Colonic mucosa (tissue), 4 donors: Measurements from ENCODE around the gene SDK2. TPM values are rescaled to one million over a fixed set of nuclear protein-coding genes. Genes with fewer than 3 reads are reported as not detected.

Experiments
- DNase-seq: peaks from one replicate; pipeline ENCODE4 v3.0.0-alpha.2; 2020
- H3K27ac ChIP-seq: fragments of 200-600 bp; one replicate; pipeline ENCODE4 v1.8.0; 2021
- H3K27me3 ChIP-seq: fragments of 200-600 bp; one replicate; pipeline ENCODE4 v1.8.0; 2021
- H3K36me3 ChIP-seq: fragments of 200-600 bp; one replicate; pipeline ENCODE4 v1.8.0; 2021
- H3K4me1 ChIP-seq: fragments of 200-600 bp; one replicate; pipeline ENCODE4 v1.8.0; 2021; ENCODE audit warnings: mild to moderate bottlenecking
- H3K4me3 ChIP-seq: fragments of 200-600 bp; one replicate; pipeline ENCODE4 v1.8.0; 2021
- H3K9ac ChIP-seq, 2 donors: one replicate each; pipeline ENCODE4 v1.7.0; 2013; ENCODE audit warnings: control low read depth in 2 of 2, low read depth in 2 of 2, low read length in 2 of 2
- H3K9me3 ChIP-seq: fragments of 200-600 bp; one replicate; pipeline ENCODE4 v1.8.0; 2021
- intact Hi-C: fragments of 100-400 bp; cut with DNase I; formaldehyde crosslinking; loops from one replicate; pipeline ENCODE4 v1.14.1; 2022
- total RNA-seq, 2 donors: library from RNA; stranded (reverse); fragmentation: NEBNext Ultra II Directional in 1 of 2; extraction: Animal tissue kit (Norgen Biotek cat#: 25700) in 1 of 2; gene quantifications; one replicate each; pipeline ENCODE4 v1.2.1, GENCODE V29; 2021
- TF ChIP-seq, protein P1 (sequence below): fragments of 200-600 bp; IDR thresholded peaks from one replicate; pipeline ENCODE4 v1.8.0; 2022; ENCODE audit warnings: antibody characterized with exemption, mild to moderate bottlenecking
- donor health status: healthy.
- donor health status: DM: no; HTN: no; CAD: no.
- donor health status: DM: no; HTN: no; CAD: no.

SDK2 gene
- total RNA-seq, 2 donors from 2014 or later: 0.94 to 1.2 TPM

- Histone ChIP-seq H3K27ac (no peak overlapping the region), H3K36me3 (no peaks in the 10 kb centered on the region), H3K9ac (no peak overlapping the region), H3K9me3 (no peaks in the 10 kb centered on the region), H3K27me3 (no peaks in the 10 kb centered on the region), H3K4me3 (no peak overlapping the region), H3K4me1 (no peaks in the 10 kb centered on the region)
- TF ChIP-seq, protein P1, sequence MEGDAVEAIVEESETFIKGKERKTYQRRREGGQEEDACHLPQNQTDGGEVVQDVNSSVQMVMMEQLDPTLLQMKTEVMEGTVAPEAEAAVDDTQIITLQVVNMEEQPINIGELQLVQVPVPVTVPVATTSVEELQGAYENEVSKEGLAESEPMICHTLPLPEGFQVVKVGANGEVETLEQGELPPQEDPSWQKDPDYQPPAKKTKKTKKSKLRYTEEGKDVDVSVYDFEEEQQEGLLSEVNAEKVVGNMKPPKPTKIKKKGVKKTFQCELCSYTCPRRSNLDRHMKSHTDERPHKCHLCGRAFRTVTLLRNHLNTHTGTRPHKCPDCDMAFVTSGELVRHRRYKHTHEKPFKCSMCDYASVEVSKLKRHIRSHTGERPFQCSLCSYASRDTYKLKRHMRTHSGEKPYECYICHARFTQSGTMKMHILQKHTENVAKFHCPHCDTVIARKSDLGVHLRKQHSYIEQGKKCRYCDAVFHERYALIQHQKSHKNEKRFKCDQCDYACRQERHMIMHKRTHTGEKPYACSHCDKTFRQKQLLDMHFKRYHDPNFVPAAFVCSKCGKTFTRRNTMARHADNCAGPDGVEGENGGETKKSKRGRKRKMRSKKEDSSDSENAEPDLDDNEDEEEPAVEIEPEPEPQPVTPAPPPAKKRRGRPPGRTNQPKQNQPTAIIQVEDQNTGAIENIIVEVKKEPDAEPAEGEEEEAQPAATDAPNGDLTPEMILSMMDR: no peak
- no peak for DNase-seq
- intact Hi-C loops: no loop called here
Observed at GRCh38 chr17:73625006-73625405, 19.2 kb downstream of the SDK2 start.

- Histone ChIP-seq H3K9me3 (no peaks in the 10 kb centered on the region), H3K27ac (no peak overlapping the region), H3K27me3 (no peaks in the 10 kb centered on the region), H3K36me3 (no peaks in the 10 kb centered on the region), H3K4me1 (no peaks in the 10 kb centered on the region), H3K4me3 (no peak overlapping the region), H3K9ac (no peak overlapping the region)
- DNase-seq: no peak
- intact Hi-C loops: no loop called here
- TF ChIP-seq, protein P1: no peak
Observed at GRCh38 chr17:73624496-73624988, 19.7 kb downstream of the SDK2 start.

- no peak overlapping the region for H3K9ac ChIP-seq
- TF ChIP-seq, protein P1: no peak
- DNase-seq: no peak
- H3K27me3 ChIP-seq: no peaks in the 10 kb centered on the region
- H3K4me3 ChIP-seq: no peak overlapping the region
- no peaks in the 10 kb centered on the region for H3K36me3 ChIP-seq
- intact Hi-C loops: no loop called here
- H3K4me1 ChIP-seq: no peaks in the 10 kb centered on the region
- no peak overlapping the region for H3K27ac ChIP-seq
- H3K9me3 ChIP-seq: no peaks in the 10 kb centered on the region
Observed at GRCh38 chr17:73623818-73624217, 20.4 kb downstream of the SDK2 start.

DNA sequence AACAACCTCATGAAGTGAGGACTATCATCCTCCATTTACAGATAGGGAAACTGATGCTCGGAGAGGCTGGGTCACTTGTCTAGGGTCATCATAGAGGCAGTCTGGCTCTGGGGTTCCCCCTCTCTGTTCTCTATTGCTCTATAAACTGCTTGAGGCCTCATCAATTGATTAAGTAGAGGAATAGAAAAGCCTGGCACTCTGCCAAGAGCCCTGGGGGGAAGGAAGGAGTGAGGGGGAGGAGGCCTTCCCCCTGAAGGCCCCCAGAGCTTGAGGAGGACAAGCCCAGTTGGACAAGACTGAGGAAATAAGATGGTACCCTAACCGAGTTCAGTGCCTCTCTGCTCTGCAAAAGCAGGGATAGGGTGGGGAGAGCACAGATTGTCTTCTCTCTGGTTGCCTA is 21.0 kb downstream of the SDK2 start:
- no peak overlapping the region for H3K27ac ChIP-seq
- no peaks in the 10 kb centered on the region for H3K36me3 ChIP-seq
- H3K4me3 ChIP-seq: no peak overlapping the region
- intact Hi-C loops: no loop called here
- TF ChIP-seq, protein P1: no peak
- DNase-seq: no peak
- no peaks in the 10 kb centered on the region for H3K4me1 ChIP-seq
- no peaks in the 10 kb centered on the region for H3K27me3 ChIP-seq
- H3K9me3 ChIP-seq: no peaks in the 10 kb centered on the region
- H3K9ac ChIP-seq: no peak overlapping the region

GRCh38 chr17:73622381-73622780 is 21.9 kb downstream of the SDK2 start:
- Histone ChIP-seq H3K36me3 (no peaks in the 10 kb centered on the region), H3K4me3 (no peak overlapping the region), H3K9ac (no peak overlapping the region), H3K27me3 (no peaks in the 10 kb centered on the region), H3K4me1 (no peaks in the 10 kb centered on the region), H3K27ac (no peak overlapping the region), H3K9me3 (no peaks in the 10 kb centered on the region)
- DNase-seq: no peak
- intact Hi-C loops: no loop called here
- TF ChIP-seq, protein P1: no peak
